Karpas-422 (cell line): Measurements from ENCODE around the gene LSP1. TPM values are rescaled to one million over a fixed set of nuclear protein-coding genes. Genes with fewer than 3 reads are reported as not detected.

Experiments used
- DNase-seq: peaks from one replicate; pipeline ENCODE4 v3.0.0-alpha.2; 2015
- H2AFZ ChIP-seq: fragments of 200-600 bp; sonication (generic); 2 replicates; pipeline ENCODE4 v1.6.1; 2014; ENCODE audit warnings: antibody characterized with exemption, low read length, mixed read lengths
- H3K27ac ChIP-seq: fragments of 200-600 bp; sonication (generic); 2 replicates; pipeline ENCODE4 v1.5.1; 2014; ENCODE audit warnings: mild to moderate bottlenecking, low read length, moderate library complexity
- H3K27me3 ChIP-seq: fragments of 200-600 bp; sonication (generic); 2 replicates; pipeline ENCODE4 v1.6.1; 2014; ENCODE audit warnings: low read length, mixed read lengths
- H3K36me3 ChIP-seq: fragments of 200-600 bp; sonication (generic); 2 replicates; pipeline ENCODE4 v1.6.1; 2014; ENCODE audit warnings: low read length, mixed read lengths; ENCODE audit not compliant: insufficient read depth
- H3K4me1 ChIP-seq: fragments of 200-600 bp; sonication (generic); 2 replicates; pipeline ENCODE4 v1.6.1; 2014; ENCODE audit warnings: mild to moderate bottlenecking, low read length, mixed read lengths
- H3K4me2 ChIP-seq: fragments of 200-600 bp; sonication (generic); 2 replicates; pipeline ENCODE4 v1.6.1; 2014; ENCODE audit warnings: low read length, low read depth, mild to moderate bottlenecking; ENCODE audit not compliant: poor library complexity, severe bottlenecking
- H3K4me3 ChIP-seq: fragments of 200-600 bp; sonication (generic); 2 replicates; pipeline ENCODE4 v1.5.1; 2014; ENCODE audit warnings: mild to moderate bottlenecking, antibody characterized with exemption, low read length, mixed read lengths
- H3K79me2 ChIP-seq: fragments of 200-600 bp; sonication (generic); 2 replicates; pipeline ENCODE4 v1.6.1; 2014; ENCODE audit warnings: mild to moderate bottlenecking, low read length, mixed read lengths
- H3K9ac ChIP-seq: fragments of 200-600 bp; sonication (generic); 2 replicates; pipeline ENCODE4 v1.6.0; 2014; ENCODE audit warnings: low read length
- H3K9me2 ChIP-seq: fragments of 200-600 bp; sonication (generic), shearing (Covaris generic); replicated peaks from 2 replicates; pipeline ENCODE4 v1.6.0; 2014; ENCODE audit warnings: mild to moderate bottlenecking, low read length, moderate library complexity; ENCODE audit not compliant: insufficient read depth
- H3K9me3 ChIP-seq: fragments of 300-700, 200-600 bp; sonication (generic); 2 replicates; pipeline ENCODE4 v1.6.1; 2014; ENCODE audit warnings: low read length, mixed read lengths
- H4K20me1 ChIP-seq: fragments of 200-600 bp; sonication (generic); 2 replicates; pipeline ENCODE4 v1.6.1; 2014; ENCODE audit warnings: mild to moderate bottlenecking, antibody characterized with exemption, low read length, low read depth; ENCODE audit not compliant: insufficient read depth
- total RNA-seq: library from RNA; depleted of rRNA; stranded (reverse); fragments of >200 nt; shearing (Covaris generic); gene quantifications from 2 replicates; pipeline ENCODE4 v1.2.3, GENCODE V29; 2014; ENCODE audit warnings: low replicate concordance

LSP1 gene
- total RNA-seq, 1 experiment from 2014 or later = 46.9 TPM

DNA sequence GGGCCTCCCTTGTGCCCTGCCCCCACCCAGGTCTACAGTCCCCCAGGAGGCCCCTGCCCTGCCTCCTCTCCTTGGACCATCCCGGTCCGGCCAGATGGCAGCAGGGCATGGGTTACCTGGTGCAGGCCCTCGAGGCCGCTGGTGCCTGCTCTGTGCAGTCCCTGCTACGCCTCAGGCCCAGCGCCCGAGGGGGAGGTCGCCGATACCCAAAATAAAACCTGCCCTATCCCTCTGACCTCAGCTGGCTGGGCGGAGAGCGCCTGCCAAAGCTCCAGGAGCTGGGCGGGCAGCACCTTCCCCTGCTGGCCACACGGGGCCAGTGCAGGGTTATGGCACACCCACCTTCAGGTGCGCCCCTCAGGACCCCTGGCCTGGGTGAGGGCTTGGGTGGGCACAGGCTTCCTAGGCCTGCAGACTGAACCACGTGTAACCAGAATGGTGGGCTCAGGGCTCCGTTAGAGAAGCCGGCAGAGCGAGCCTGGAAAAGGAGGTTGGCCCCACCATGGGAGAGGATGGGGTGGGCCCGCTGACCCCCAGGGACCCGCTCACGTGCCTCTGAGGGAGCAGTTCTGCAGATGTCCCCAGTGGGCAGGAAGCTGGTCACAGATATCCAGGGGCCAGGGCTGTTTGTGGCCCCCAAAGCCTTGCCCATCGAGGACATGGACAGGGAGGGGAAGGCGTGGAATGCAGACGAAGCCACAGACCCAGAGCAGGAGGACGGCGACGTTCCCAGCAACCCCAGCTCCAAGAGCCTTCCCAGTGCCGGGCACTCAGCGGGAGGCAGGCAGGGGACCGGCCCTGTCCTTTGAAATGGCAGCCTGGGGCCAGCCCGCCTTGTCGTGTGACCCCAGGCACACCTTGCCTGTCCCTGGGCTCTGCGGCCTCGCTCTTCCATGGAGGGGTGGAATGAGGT lies 64.9 kb downstream of the LSP1 start:
- Histone ChIP-seq H3K4me3 (no peak overlapping the region), H3K4me1 (no peaks in the 10 kb centered on the region), H3K27ac (no peak overlapping the region), H3K79me2 (no peaks in the 10 kb centered on the region), H3K9me3 (no peaks in the 10 kb centered on the region), H4K20me1 (no peaks in the 10 kb centered on the region), H2AFZ (no peak overlapping the region), H3K27me3 (no peaks in the 10 kb centered on the region), H3K9me2 (no peaks in the 10 kb centered on the region), H3K36me3 (no peaks in the 10 kb centered on the region), H3K9ac (no peak overlapping the region), H3K4me2 (no peak overlapping the region)
- DNase-seq = no peak

GRCh38 chr11:1918436-1919315 lies 65.8 kb downstream of the LSP1 start:
- H3K4me2 ChIP-seq = no peak overlapping the region
- H3K36me3 ChIP-seq = no peaks in the 10 kb centered on the region
- H3K9me2 ChIP-seq = no peaks in the 10 kb centered on the region
- no peak overlapping the region for H2AFZ ChIP-seq
- no peaks in the 10 kb centered on the region for H3K9me3 ChIP-seq
- H3K79me2 ChIP-seq = no peaks in the 10 kb centered on the region
- no peaks in the 10 kb centered on the region for H4K20me1 ChIP-seq
- no peak for DNase-seq
- H3K4me1 ChIP-seq = no peaks in the 10 kb centered on the region
- H3K4me3 ChIP-seq = no peak overlapping the region
- H3K27ac ChIP-seq = no peak overlapping the region
- no peak overlapping the region for H3K9ac ChIP-seq
- no peaks in the 10 kb centered on the region for H3K27me3 ChIP-seq

- H3K27ac ChIP-seq = no peak within 1 kb of the TSS
- no peaks in the 10 kb centered on the region for H4K20me1 ChIP-seq
- no peaks in the 10 kb centered on the region for H3K79me2 ChIP-seq
- no peaks in the 10 kb centered on the region for H3K9me2 ChIP-seq
- H3K4me3 ChIP-seq = no peak within 1 kb of the TSS
- no peak within 1 kb of the TSS for H2AFZ ChIP-seq
- no peaks in the 10 kb centered on the region for H3K4me1 ChIP-seq
- H3K4me2 ChIP-seq = no peak within 1 kb of the TSS
- no peak within 1 kb of the TSS for H3K9ac ChIP-seq
- no peaks in the 10 kb centered on the region for H3K9me3 ChIP-seq
- no peaks in the 10 kb centered on the region for H3K27me3 ChIP-seq
- DNase-seq = no peak
- no peaks in the 10 kb centered on the region for H3K36me3 ChIP-seq
These were observed 66.7 kb downstream of the LSP1 start, which contains the start of gene TNNT3 for GRCh38 chr11:1919391-1920127. TSS of gene TNNT3 (plus strand) at chr11:1919703. CDS start at chr11:1922875, 3,172 bp downstream.

DNA sequence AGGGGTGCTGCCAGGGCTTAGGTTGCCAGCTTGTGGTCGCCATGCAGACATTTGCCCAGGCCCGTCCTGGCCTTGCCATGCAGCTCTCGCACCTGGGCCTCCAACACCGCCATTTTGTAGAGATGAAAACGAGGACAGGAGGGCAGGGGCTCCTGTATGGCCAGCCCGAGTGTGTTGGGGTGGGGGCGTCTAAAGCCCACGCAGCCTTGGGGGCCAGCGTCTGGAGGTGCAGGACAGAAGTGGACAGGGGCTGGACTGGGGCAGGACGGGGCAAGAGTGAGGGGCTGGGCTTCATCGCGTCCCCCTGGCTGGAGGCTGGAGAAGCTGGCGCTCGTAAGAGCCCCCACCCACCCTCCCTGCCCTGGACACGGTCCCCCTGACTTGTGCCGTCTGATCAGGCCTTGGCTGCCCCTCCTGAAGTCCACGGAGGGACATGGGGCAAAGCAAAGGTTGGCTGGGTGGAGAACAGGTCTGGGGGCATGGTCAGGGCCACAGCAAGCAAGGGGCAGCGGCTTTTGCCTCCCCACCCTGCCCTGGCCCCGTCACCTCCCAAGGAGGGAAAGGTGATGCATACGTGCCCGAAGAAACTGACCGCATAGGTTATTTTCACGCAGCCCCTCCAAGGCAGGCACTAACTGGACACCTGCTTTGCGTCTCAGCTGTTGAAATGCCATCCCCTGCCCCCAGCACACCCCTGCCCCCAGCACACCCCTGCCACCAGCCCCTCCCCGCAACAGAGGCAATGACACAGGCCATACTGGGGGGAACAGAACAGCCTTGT lies 67.4 kb downstream of the LSP1 start:
- Histone ChIP-seq H3K9ac (no peak overlapping the region), H3K4me3 (no peak overlapping the region), H2AFZ (no peak overlapping the region), H3K79me2 (no peaks in the 10 kb centered on the region), H3K27ac (no peak overlapping the region), H3K4me2 (no peak overlapping the region), H3K9me2 (no peaks in the 10 kb centered on the region), H3K27me3 (no peaks in the 10 kb centered on the region), H4K20me1 (no peaks in the 10 kb centered on the region), H3K4me1 (no peaks in the 10 kb centered on the region), H3K9me3 (no peaks in the 10 kb centered on the region), H3K36me3 (no peaks in the 10 kb centered on the region)
- DNase-seq = no peak

DNA sequence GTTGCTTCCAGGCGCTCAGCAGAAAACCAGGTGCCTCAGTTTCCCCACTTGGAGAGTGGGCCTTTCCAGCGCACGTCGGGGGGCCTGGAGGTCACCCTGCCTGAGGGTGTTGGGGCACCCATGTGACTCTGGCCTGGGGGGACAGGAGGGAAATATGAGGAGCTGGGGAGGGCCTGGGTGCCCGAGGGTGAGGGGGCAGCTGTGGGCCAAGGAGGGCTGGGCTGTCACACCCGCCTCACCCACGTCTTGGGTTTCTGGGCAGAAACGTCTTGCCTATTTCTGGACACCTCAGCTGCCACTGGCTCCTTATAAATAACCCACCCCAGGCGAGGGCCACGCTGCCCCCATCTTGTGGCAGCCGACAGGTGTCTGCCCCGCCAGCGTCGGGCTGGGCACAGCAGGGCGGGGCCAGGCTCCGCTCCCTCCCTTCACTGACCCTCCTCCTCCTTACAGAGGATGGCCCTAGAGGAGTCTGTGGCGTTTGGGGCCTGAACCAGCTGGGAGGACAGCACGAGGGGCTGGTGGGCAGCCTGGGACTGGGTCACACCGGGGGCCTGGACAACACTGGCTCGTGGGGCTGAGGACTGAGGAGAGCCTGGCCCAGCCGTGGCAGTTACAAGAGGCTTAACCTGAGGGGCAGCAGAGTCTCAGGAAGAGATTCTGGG lies 68.2 kb downstream of the LSP1 start:
- H3K4me3 ChIP-seq = no peak overlapping the region
- no peaks in the 10 kb centered on the region for H3K36me3 ChIP-seq
- no peaks in the 10 kb centered on the region for H3K9me3 ChIP-seq
- H2AFZ ChIP-seq = no peak overlapping the region
- H3K9ac ChIP-seq = no peak overlapping the region
- no peaks in the 10 kb centered on the region for H3K27me3 ChIP-seq
- no peaks in the 10 kb centered on the region for H3K4me1 ChIP-seq
- no peaks in the 10 kb centered on the region for H4K20me1 ChIP-seq
- no peak overlapping the region for H3K4me2 ChIP-seq
- DNase-seq = no peak
- H3K27ac ChIP-seq = no peak overlapping the region
- no peaks in the 10 kb centered on the region for H3K79me2 ChIP-seq
- H3K9me2 ChIP-seq = no peaks in the 10 kb centered on the region

DNA sequence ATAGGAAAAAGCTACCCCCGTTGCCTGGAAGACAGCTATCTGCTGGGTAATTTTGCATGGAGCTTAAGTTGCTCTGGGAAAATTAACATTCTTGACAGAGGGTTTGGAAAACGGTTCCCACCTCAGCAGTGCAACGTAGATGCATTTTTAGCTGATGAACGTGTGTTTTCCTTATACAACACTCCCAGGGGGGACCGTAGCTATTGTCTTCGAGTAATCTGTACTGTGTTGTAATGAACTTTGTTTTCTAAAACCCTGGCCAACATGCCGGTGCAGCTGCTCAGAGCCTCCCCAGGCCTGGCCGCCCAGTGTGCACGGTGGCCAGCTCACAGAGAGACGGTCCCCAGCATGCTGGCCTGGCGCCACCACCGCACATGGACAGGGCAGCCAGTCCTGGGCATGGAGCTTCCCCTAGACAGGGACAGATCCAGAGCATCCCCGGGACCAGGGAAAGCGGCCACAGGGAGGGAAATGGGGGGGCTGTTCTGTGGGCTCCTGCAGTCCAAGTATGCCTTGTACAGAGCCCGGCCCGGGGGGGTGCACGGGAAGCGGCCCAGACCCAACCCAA lies 68.8 kb downstream of the LSP1 start:
- no peak overlapping the region for H3K27ac ChIP-seq
- no peak for DNase-seq
- no peaks in the 10 kb centered on the region for H3K79me2 ChIP-seq
- H3K4me1 ChIP-seq = no peaks in the 10 kb centered on the region
- no peak overlapping the region for H3K4me3 ChIP-seq
- no peaks in the 10 kb centered on the region for H3K36me3 ChIP-seq
- no peaks in the 10 kb centered on the region for H3K9me2 ChIP-seq
- no peak overlapping the region for H2AFZ ChIP-seq
- H3K27me3 ChIP-seq = no peaks in the 10 kb centered on the region
- no peak overlapping the region for H3K4me2 ChIP-seq
- H3K9ac ChIP-seq = no peak overlapping the region
- H3K9me3 ChIP-seq = no peaks in the 10 kb centered on the region
- H4K20me1 ChIP-seq = no peaks in the 10 kb centered on the region

GRCh38 chr11:1922481-1923081 lies 69.7 kb downstream of the LSP1 start:
- H3K4me2 ChIP-seq = no peak overlapping the region
- H3K9ac ChIP-seq = no peak overlapping the region
- DNase-seq = no peak
- no peak overlapping the region for H3K27ac ChIP-seq
- no peaks in the 10 kb centered on the region for H3K9me3 ChIP-seq
- H2AFZ ChIP-seq = no peak overlapping the region
- no peaks in the 10 kb centered on the region for H4K20me1 ChIP-seq
- no peaks in the 10 kb centered on the region for H3K9me2 ChIP-seq
- H3K4me3 ChIP-seq = no peak overlapping the region
- H3K4me1 ChIP-seq = no peaks in the 10 kb centered on the region
- H3K27me3 ChIP-seq = no peaks in the 10 kb centered on the region
- no peaks in the 10 kb centered on the region for H3K79me2 ChIP-seq
- H3K36me3 ChIP-seq = no peaks in the 10 kb centered on the region
